ENCODE measurements around the gene ENTPD1.

- TF ChIP-seq CTCF (conservative IDR thresholded peaks at IDR 0.05 in 1 of 2, IDR thresholded peaks at IDR 0.05 in 1 of 2; ENCODE audit: low read depth in 1 of 2, low read length in 2 of 2), result no peak
- no peak for TF ChIP-seq EZH2 (IDR thresholded peaks at IDR 0.05; ENCODE audit: low read length, missing control alignments)
Measured at GRCh38 chr10:95711492-95711891, 44.5 kb upstream of the ENTPD1 start.

Measured in fibroblast of lung (primary cell).